Fibroblast of skin of scalp (primary cell): Measurements from ENCODE around the gene GRID1.
"Not testable (repeated sequence)": the region's sequence is repeated elsewhere in the genome, so short reads cannot be mapped to it uniquely, and the experiment has no call there.

Experiments
- DNase-seq: peaks from one replicate; pipeline ENCODE4 v3.0.0-alpha.2; 2013

GRID1 gene

GRCh38 chr10:85977642-85978041, 389.0 kb downstream of the GRID1 start:
- DNase-seq = no peak

- DNase-seq = no peak
Measured at GRCh38 chr10:85976267-85976793, 390.3 kb downstream of the GRID1 start.

DNA sequence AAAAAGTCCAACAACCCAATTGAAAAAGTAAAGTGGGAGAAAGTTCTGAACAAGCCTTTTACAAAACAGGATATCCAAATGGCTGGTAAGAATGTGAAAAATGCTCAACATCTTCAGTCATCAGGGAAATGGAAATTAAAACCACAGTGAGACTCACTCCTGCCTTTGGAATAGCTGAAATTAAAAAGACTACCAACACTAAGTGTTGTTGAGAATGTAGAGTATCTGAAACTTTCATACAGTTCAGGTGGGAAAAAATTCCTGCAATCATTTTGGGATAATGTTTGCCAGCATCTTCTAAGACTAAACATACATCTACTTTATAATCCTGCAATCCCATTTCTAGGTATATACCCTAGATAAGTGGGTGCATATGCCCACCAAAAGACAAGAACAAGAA, 395.1 kb downstream of the GRID1 start:
- DNase-seq = no peak

GRCh38 chr10:85967594-85967993, 399.0 kb downstream of the GRID1 start:
- DNase-seq = no peak

- DNase-seq = no peak
Measured at GRCh38 chr10:85961479-85962067, 405.0 kb downstream of the GRID1 start.

DNA sequence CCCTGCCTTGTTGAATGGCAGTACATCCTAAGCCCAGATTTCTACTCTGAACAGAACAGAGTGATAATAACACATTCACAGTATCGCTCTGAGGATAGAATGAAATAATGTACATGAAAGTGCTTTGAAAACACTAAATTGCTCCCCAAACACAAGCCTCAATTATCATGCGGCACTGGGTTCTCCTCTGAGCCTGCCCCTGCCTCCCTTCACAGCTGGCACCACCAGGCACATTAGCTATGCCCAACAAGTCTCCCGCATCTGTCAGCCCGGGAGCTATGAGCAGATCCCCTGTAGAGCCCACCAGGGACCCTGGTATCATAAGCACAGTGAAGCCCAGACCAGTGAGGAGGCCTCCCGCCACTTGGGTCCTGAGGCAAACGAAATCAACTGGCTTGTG, 405.5 kb downstream of the GRID1 start:
- DNase-seq = no peak

DNA sequence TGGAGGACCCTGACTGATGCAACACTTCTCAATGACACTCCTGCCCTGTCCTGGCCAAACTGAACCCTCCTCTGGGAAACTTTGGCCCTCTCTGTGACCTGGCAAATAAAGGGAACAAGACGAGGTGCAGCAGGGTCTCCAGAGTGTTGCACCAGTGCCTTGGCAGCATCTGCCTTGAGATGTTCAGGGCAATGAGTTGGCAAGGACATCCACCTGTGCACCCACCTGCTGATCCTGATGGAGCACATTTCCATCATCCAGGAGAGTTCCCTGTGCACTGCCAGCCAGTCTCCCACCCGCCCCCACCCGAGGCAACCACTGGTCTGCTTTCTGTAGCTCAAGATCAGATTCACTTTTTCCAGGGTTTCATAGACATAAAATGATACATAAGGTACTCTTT, 407.4 kb downstream of the GRID1 start:
- no peak for DNase-seq

GRCh38 chr10:85950921-85951320, 415.7 kb downstream of the GRID1 start:
- no peak for DNase-seq

DNA sequence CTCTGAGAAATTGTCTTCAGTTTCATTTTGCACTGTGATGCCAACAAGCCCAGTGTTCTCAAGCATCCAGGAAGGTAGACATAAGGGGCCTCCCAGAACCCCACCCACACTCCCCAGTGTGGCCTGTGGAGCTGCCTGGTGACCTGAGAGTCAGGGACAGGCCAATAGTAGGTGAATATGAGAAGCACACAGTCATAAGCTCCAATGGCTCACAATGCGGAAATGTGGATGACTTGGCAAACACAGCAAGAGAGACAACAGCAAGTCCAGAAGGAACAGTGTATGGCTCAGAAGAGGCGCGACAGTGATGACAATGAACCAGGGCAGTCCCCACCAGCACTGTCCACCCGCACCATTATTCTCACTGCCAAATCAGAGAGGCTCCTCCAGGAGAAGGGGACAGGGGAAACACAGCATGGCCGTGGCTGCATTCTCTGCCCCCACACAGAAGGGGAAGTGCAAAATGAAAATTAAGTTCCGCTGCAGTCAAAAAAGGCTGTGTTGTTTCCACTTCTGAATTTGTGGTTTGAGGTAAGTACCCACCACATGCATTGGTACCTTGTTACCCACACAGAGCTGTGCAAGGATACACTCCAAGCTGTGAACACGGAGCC, 419.8 kb downstream of the GRID1 start:
- no peak for DNase-seq

GRCh38 chr10:85936161-85936560, 430.4 kb downstream of the GRID1 start:
- DNase-seq = no peak

- no peak for DNase-seq
Measured at GRCh38 chr10:85934586-85934985, 432.0 kb downstream of the GRID1 start.

DNA sequence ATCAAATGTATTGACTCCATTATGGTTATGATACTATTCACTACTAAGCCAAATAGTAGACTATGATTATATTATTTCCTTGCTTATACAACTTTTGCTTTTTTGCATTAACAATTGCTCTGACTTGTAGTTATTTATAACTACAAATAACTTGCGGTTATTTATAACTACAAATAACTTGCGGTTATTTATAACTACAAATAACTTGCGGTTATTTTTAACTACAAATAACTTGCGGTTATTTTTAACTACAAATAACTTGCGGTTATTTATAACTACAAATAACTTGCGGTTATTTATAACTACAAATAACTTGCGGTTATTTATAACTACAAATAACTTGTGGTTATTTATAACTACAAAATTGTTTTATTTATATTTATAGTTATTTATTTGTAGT, 436.6 kb downstream of the GRID1 start:
- not testable (repeated sequence) for DNase-seq

- DNase-seq = no peak
Measured at GRCh38 chr10:85927952-85928665, 438.5 kb downstream of the GRID1 start.

- DNase-seq = no peak
Measured at GRCh38 chr10:85926986-85927385, 439.6 kb downstream of the GRID1 start.

DNA sequence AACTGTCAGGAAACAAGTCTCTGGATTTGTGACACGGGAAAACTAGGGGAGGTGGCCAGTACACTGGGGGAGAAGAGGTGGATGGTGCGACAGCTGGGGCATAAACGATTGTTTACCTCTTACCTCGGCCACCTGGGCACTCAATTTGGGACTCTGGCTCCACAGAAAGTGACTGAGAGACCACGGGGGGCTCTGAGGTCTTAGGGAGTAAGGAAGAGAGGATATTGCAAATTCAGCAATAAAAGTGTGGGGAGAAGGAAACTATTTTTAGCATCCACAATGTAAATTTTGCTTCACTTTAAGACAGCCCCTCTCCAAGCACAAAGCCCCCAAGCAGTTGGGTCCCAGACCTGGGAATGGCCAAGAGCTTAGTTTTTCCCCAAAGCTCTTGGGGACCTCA, 440.5 kb downstream of the GRID1 start:
- DNase-seq = no peak

DNA sequence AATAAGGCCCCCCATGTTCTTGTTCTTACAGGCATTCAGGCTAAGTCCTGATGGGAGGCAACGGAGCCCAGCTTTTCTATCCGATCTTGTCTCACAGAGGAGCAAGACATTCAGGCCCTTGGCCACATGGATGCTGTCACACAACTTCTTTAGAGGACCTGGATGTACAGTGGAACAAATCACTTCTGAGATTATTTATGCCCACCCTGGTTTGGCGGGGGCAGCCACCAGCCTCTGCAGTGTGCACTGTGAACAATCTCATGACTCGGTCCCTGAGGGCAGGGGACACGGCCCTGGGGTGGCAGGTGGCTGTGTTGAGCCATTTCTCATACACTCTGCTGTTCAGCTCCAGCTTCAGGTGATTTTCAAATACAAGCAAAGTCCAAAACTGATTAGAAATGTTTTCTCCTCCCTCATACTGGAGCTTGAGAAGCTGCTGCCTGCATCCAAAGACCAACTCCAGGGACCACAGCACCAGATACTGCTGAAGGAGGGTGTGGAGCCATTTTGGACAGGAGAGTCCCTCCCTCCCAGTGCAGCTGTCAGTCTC, 441.3 kb downstream of the GRID1 start:
- no peak for DNase-seq

GRCh38 chr10:85924382-85925102, 442.1 kb downstream of the GRID1 start:
- DNase-seq = no peak

DNA sequence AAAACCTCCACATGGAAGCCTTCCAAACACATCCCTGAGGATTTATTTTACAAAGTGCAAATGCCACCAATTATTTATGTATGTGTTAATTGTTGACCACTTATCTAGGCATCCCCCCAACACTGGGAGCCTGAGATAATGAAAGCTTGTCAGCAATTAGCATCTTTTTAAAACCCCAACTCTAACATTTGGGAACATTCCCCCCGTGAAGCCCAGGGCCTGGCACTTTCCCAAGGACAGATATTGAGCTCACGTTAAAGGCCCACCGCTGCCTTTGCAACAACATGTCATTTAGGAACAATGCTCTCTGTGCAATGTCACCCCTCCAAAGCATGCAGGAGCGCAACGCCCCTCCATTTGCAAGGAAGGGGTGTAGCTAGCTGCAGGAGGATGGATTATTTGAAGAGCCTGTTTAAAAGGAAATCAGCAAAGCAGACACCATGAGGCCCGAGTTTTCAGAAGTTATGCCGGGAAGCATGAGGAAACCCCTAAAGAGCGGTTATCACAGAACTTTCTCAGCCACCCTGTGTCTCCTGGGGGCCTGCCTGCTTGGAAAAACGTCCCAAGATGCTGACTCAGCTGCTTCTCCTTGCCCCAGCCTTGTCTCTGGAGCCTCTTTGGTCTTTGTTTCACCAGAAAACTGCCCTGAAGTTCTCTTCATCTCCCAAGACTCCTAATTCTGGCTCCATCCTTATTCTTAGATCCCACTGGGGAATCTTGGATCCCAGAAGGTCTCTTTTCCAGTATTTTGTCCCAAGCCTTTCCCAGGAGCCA, 444.1 kb downstream of the GRID1 start:
- DNase-seq = no peak

GRCh38 chr10:85921789-85922188, 444.8 kb downstream of the GRID1 start:
- no peak for DNase-seq

DNA sequence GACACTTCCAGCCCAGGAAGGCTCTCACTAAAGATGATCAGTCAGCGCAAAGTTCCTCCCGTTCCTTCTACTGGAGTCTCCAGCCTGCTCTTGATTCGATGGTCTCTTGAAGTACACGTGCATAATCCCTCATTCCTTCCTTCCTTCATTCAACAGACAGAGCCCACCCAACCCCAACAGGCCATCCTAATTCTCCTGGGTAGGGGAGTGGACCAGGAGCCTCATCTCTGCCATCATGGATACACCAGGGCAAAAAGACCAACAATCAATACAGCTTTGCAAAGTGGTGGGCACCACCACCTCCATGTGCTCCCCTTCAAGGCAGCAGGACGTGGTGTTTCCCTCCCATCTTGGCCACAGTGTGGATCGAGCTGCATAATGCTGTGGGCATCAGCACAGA, 446.3 kb downstream of the GRID1 start:
- no peak for DNase-seq

- DNase-seq = no peak
Measured at GRCh38 chr10:85919491-85920021, 447.0 kb downstream of the GRID1 start.

- DNase-seq = no peak
Measured at GRCh38 chr10:85918371-85918770, 448.2 kb downstream of the GRID1 start.
